T-helper 9 cell (primary cell): ENCODE data around the gene FAM120AOS.

Experiments used
- DNase-seq: peaks from one replicate; pipeline ENCODE4 v3.0.0-alpha.2; 2020

Gene FAM120AOS

DNA sequence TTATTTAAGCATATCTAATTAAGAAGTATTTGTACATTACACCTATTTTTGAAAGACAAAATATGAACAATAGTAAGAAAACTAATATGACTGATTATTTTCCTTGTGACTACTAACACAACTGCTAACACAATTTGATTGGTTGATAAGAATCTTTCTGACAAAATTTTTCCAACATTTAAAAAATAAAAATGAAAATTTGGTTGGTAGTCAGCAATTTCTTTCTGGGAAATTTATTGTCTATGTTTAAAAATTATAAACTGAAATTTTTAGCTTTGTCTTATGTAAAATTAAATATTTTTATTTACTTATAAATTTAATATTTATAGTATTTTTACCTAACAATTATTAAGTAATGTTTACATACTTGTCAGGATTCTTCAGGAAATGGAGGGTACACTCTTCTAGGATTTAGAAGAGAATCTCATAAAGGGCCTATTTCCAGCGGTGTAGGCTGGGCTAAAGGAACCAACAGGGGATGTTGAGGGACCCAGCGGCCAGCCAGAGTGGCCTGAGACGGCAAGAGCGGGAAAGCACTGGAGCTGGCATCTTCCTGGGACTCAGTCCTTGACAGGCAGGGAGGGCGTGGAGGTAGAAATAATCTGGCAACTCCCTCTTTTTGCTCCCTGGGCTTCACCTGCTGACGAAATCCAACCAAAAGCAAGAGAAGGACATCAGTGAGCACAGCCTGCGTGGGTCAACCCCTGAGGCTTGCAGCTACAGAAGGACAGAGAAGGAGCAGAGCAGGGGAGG, 16.6 kb downstream of the FAM120AOS start:
- no peak for DNase-seq

DNA sequence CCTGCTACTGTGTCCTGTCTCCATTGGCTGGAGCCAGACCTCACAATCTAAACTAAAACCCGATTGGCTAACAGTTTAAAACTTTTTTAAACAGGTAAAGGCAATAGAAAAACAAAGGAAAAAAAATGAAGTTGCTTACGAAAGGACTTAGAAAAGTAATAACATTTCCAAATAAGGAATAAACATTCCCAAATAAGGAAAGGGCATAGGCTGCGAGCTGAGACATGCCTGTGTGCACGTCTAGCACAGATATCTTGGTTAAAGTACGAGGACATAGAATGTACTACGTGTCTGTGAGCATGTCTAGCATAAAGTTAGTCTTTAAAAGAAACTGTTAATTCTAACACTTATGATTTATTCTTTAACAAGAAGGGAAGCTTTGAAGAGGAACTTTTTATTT, 17.2 kb downstream of the FAM120AOS start:
- DNase-seq: no peak

DNA sequence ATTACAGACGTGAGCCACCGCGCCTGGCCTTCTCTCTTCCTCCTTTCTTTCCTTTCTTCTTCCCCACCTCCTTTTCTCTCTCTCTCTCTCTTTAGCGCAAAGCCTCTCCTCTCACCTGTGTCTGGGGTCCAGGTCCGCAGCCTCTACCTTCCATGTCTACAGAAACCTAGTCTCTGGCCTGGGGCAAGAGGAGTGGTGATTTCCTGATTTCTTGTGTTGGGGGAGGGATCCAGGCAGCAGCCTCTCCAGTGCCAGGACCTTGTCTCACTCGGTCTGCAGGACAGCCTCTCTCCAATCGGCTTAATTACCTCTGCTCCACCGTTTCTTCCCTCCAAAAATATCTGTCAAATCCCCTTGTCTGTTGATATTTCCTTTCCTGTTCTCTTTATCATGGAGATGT, 18.0 kb downstream of the FAM120AOS start:
- DNase-seq: no peak

DNA sequence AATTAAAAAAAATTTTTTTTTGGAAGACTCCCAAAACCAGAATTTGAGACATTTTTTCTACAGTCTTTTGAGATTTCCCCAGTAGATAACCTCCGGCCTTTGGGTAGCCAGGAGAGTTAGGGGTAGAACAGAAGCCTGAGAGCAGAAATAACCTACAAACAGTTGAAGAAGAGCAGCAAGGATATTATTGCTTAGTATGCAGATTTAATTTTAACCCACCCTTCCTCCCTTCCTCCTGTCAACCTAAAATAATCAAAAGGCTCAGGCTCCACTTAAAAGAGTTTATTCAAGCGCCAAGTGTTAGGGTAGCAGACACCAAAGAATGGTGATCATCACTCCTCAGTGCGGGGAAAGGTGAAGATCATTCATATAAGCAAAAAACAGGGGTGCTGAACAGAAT, 19.3 kb downstream of the FAM120AOS start:
- DNase-seq: no peak

DNA sequence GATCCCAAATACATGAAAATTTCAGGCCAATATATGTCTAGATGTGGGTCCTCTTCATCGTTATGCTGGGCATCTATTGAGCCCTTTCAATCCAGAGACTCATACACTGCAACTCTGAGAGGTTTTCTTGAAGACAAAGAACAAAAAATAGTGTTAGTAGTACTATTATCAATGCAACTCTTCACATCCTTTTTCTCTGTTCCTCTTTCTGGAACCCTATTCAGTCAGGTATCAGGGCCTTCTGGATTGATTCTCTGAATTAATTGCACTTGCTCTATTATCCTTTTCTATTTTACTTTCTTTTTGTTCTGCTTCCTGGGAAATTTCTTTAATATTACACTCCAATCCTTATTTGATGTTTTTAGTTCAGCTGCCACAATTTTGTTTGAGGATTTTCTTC, 20.4 kb downstream of the FAM120AOS start:
- no peak for DNase-seq

DNA sequence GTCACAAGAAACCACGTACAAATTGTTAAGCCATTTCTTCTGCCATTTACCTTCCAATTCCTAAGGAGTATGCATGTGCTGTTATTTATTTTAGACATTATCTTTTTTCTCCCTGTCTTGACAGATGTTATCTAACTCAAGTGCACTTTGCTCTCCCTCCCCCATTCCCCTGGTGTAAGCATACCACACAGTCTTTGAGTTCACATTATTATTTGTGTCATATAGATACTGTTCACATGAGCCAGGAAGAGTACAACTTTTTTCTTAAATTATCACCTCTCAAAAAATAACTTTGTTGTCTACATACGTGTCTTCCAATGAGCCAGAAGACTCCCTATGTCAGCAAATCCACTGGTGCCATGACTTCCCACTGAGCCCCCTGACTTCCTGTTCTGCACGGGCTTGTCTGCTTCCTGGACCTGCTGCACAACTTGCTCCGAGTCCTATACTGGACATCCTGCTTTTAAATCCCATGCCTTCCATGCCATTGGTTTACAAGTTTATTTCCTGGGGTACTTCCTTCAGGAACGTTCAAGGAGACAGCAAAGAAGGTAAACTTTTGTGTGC, 21.8 kb downstream of the FAM120AOS start:
- DNase-seq: no peak

DNA sequence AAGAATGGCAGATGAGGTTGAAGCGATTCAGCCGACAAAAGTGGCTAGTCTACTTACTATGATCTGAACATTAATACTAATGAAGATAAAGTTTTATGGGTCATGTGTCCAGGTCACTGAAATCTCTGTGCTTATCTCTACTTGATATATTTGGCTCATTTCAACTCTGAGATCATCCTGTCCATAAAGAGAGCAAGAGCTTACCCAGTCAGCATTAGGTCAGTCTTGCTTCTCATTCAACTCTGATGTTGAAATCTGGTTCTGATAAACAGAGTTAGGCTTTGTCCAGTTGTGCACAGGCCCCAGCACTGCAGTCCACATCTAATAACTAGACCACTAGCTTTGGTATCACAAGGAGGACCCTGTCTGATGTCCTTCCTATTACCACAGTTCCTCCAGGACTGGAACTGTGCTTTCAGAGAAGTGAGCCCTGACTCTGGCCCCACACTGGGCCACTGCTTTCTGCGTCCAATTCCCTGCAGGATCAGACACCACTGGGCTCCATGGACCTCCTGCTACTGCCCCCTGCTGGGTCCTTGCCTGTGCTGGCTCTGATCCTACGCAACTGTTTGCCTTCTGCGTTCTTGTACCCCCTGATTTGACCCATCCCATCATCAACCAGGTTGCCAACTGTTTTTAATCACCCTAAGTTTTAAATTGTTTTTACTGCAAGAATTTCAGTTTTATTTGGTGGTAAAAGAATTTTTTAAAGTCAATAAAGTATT, 25.6 kb downstream of the FAM120AOS start:
- no peak for DNase-seq

DNA sequence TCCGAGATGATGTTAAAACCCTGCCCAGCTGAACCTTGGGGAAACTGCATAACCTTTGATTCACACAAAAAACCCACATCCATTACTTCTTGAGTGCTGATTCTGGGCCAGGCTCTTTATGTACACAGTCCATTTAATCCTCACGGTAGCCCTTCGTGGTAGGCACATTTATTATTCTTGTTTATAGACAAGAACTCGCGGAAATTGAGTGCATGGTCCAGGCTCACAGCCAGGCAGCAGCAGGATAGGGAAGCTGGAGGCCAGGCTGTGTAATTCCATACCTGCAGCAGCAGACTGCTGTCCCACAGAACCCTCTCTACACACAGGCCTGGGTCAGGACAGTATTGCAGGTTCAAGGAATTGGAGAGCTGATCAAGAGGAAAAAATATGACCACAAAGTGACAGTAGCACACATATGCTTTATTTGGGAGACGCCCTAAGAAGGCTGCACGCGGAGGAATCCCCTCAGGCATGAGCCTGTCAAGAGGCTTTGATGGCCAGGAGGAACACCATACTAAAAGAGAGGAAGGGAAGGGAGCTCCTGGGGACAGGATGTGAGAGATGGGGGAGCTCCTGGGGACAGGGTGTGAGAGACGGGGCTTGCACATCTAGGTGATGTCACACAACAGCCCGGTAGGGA, 30.3 kb downstream of the FAM120AOS start:
- DNase-seq: no peak

DNA sequence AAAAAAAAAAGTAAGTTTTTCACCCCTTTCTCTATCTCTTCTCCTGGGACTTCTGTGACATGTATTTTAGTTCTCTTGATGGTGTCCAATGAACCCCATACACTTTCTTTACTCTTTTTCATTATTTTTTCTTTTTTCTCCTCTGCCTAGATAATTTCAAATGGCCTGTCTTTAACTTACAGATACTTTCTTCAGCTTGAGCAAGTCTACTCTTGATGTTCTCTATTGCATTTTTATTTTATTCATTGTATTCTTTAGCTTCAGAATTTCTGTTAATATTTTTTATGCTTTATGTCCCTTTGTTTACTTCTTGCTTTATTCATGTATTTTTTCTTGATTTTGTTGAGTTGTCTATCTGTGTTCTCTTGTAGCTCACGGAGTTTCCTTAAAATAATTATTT, 34.4 kb downstream of the FAM120AOS start:
- DNase-seq: no peak

DNA sequence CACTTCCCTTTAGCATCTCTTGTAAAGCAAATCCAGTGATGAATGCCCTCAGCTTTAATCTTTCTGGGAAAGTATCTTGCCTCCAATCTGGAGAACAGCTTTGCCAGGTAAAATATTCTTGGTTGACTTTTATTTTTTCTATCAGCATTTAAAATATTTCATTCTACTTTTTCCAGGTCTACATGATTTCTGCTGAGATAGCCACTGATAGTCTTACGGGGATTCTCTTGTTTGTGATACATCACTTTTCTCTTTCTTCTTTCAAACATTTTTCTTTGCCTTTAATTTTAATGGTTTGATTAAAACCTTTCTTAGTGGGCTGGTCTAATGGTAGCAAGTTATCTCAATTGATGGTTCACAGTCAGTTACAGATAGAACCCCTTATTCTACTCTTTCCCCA, 35.8 kb downstream of the FAM120AOS start:
- no peak for DNase-seq

DNA sequence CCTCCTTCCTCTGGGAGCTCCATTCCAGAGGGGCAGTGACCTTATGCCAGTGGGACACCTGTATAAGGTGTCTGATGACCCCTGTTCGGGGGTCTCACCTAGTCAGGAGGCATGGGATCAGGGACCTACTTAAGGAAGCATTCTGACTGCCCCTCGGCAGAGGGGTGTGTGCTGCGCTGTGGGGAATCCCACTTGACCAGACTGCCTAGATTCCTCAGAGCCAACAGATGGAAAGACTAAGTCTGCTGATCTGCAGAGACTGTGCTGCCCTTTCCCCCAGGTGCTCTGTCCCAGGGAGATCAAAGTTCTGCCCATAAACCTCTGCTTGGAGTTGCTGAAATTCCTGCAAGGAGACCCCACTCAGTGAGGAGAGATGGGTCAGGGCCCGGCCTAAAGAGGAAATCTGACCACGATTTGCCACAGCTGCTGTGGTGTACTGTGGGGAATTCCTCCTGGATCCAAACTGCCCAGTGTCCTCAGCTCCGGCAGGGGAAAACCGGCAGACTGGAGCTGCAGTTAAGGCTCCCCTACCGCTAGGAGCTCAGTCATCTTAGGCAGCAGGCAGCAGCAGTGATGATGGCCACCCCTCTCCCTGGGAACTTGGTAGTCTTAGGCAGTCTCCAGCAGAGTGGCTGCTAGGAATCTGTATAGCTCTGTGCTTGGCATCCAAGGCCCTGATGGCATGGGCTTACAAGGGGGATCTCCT, 36.7 kb downstream of the FAM120AOS start:
- no peak for DNase-seq

DNA sequence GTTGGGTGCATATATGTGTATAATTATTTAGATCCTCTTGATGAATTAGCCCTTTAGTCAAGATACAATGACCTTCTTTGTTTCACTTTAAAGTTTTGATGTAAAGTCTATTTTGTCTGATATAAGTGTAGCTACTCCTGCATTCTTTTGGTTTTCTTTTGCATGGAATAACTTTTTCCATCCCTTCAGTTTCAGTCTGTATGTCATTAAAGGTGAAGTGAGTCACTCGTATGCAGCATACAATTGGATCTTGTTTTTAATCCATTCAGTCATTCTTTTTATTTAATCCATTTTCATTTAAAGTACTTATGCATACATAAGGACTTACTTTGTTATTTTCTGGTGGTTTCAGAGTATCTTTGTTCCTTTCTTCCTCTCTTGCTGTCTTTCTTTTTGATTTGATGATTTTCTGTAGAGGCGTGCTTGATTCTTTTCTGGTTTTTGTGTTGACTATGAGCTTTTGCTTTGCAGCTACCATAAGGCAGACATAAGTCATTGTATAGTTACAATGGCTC, 38.1 kb downstream of the FAM120AOS start:
- no peak for DNase-seq

DNA sequence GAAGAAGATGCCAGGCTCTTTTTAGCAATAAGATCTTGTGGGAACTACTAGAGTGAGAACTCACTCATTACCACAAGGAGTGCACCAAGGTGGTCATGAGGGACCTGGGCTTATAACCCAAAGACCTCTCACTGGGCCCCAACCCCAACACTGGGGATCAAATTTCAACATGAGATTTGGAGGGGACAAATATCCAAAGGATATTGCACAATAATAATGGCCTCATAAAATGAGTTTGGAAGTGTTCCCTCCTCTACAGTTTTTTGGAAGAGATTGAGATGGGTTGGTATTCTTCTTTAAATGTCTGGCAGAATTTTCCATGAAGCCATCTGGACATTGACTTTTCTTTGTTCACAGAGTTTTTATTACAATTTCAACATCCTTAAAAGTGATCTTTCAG, 39.9 kb downstream of the FAM120AOS start:
- no peak for DNase-seq

DNA sequence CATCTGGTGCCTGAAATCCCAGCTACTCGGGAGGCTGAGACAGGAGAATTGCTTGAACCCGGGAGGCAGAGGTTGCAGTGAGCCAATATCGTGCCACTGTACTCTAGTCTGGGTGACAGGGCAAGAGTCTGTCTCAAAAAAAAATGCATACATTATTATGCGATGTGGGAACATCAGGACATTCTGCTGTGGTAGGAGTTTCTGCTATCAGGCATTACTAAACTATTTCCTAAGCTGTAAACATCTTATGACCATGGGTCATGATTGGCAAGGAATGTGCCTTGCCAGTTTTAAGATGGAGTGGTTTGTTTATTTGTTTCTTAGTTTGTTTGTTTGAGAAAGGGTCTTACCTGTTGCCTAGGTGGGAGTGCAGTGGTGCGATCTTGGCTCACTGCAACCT, 47.0 kb downstream of the FAM120AOS start:
- no peak for DNase-seq

DNA sequence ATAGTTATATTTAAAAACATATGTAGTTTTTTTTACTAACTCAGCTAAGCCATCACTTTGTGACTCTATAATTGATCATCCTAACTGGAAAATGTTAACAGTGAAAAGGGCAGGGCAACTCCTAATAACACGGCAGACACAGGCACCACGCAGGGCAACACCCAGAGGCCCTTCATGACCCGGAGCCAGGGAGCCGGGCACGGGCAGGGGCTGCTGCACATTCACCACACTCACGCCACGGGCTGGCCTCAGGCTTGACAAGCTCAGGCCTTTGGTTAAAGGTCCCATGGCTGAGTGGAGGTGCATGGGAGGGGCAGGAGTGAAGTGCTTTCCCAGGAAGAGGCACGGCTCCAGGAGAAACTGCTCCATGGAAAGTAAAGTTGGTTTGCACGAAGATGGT, 54.9 kb downstream of the FAM120AOS start:
- no peak for DNase-seq

DNA sequence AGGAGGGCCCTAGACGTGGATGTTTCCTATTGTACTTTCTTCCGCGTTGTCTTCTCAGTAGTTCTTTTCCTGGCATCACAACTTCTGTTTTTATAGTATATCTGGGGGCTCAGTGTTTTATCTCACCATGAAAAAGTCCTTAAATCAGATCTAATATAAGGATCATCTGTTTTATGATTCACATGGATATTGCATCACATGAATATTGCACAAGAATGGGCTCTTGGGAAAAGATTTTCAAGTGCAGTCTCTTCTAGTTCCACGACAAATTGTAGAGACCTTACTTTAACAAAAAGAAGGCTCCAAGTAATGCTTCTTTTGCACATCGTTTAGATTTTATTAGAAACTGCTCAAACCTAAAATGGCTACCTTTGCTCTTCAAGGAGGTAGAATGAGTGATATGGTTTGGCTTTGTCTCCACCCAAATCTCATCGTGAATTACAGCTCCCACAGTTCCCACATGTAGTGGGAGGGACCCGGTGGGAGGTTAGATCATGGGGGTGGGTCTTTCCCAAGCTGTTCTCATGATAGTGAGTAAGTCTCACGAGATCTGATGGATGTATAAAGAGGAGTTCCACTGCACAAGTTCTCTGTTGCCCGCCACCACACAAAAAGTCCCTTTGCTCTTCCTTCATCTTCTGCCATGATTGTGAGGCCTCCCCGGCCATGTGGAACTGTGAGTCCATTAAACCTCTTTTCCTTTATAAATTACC, 55.6 kb downstream of the FAM120AOS start:
- no peak for DNase-seq
